ENCODE results near the gene M1AP.

M1AP gene, protein sequence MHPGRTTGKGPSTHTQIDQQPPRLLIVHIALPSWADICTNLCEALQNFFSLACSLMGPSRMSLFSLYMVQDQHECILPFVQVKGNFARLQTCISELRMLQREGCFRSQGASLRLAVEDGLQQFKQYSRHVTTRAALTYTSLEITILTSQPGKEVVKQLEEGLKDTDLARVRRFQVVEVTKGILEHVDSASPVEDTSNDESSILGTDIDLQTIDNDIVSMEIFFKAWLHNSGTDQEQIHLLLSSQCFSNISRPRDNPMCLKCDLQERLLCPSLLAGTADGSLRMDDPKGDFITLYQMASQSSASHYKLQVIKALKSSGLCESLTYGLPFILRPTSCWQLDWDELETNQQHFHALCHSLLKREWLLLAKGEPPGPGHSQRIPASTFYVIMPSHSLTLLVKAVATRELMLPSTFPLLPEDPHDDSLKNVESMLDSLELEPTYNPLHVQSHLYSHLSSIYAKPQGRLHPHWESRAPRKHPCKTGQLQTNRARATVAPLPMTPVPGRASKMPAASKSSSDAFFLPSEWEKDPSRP

DNA sequence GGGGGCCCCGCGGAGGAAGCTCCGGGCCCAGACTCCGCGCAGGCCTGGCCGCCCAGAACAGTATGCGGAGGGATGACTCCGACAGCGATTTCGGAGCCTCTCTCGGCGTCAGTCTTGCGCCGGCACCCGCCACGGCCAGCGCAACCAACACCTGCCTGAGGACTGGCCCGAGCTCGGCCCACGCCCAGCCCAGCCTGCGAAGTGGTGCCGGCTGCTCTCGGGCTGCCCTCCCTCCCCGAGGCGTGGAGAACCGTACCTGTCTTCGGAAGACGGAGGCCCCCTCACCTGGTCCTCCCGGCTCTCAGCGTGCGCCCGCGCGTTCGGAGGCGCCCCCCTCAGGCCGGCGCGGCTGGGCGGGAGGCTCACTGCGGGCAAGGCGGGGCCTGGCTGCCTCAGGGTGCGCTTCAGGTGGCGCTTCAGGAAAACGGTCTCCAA is at the start of gene M1AP:
TSS of gene M1AP (minus strand) at position 322 of the 435 bp plus-strand sequence. CDS start 8,055 bp downstream, outside the sequence.
- TF ChIP-seq CTCF (IDR thresholded peaks at IDR 0.05; ENCODE audit: control insufficient read depth, extremely low read depth, insufficient read depth) = no peak

GRCh38 chr2:74696829-74697228 is 48.7 kb upstream of the M1AP start:
- H3K4me3 ChIP-seq (ENCODE audit: low read depth, low read length) = no peak overlapping the region
- no peak for TF ChIP-seq CTCF (IDR thresholded peaks at IDR 0.05; ENCODE audit: control insufficient read depth, extremely low read depth, insufficient read depth)
- DNase-seq (ENCODE audit: low read depth) = no peak

More for the DNA sequence above, at the start of gene M1AP:
- H3K4me3 ChIP-seq (ENCODE audit: low read depth, low read length) = no peak within 1 kb of the TSS
- no peak for DNase-seq (ENCODE audit: low read depth)

GRCh38 chr2:74695663-74696062 is 47.5 kb upstream of the M1AP start:
- H3K4me3 ChIP-seq (ENCODE audit: low read depth, low read length) = no peak overlapping the region
- DNase-seq (ENCODE audit: low read depth) = no peak
- no peak for TF ChIP-seq CTCF (IDR thresholded peaks at IDR 0.05; ENCODE audit: control insufficient read depth, extremely low read depth, insufficient read depth)

GRCh38 chr2:74694281-74694680 is 46.2 kb upstream of the M1AP start:
- no peak for TF ChIP-seq CTCF (IDR thresholded peaks at IDR 0.05; ENCODE audit: control insufficient read depth, extremely low read depth, insufficient read depth)

DNA sequence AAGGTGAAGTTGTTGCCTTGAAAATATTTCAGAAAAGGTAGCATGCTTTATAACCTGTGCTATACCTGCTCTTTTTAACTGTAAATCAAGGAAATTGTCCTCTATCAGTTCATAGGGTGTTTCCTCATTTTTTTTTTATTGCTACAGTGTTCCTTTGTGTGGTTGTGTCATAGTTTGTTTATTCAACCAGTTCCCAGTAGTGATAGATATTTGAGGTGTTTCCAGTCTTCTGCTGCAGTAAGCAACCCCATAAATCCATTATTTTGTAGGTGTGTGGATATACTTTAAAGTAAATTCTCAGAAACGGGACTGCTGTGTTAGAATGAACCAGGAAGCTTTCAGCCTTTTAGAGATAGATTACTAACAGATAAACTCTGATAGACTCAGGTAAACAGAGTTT is 45.5 kb upstream of the M1AP start:
- no peak for DNase-seq (ENCODE audit: low read depth)
- no peak overlapping the region for H3K4me3 ChIP-seq (ENCODE audit: low read depth, low read length)
- TF ChIP-seq CTCF (IDR thresholded peaks at IDR 0.05; ENCODE audit: control insufficient read depth, extremely low read depth, insufficient read depth) = no peak

More at GRCh38 chr2:74694281-74694680, 46.2 kb upstream of the M1AP start:
- DNase-seq (ENCODE audit: low read depth) = no peak
- H3K4me3 ChIP-seq (ENCODE audit: low read depth, low read length) = no peak overlapping the region

GRCh38 chr2:74693213-74693612 is 45.1 kb upstream of the M1AP start:
- no peak for TF ChIP-seq CTCF (IDR thresholded peaks at IDR 0.05; ENCODE audit: control insufficient read depth, extremely low read depth, insufficient read depth)
- H3K4me3 ChIP-seq (ENCODE audit: low read depth, low read length) = no peak overlapping the region
- no peak for DNase-seq (ENCODE audit: low read depth)

All from LNCaP clone FGC (cell line).